Stimulated activated CD4-positive, alpha-beta T cell treated with anti-CD3 and anti-CD28 coated beads, Interleukin-12 subunit alpha, Interleukin-12 subunit beta, amount 100 ng/mL, for 4 hours (primary cell): ENCODE measurements around the gene SUPT5H.
"Not testable (repeated sequence)": the region's sequence is repeated elsewhere in the genome, so short reads cannot be mapped to it uniquely, and the experiment has no call there.

Experiments
- DNase-seq: peaks from one replicate; pipeline ENCODE4 v3.0.0-alpha.2; 2020

The SUPT5H gene

DNA sequence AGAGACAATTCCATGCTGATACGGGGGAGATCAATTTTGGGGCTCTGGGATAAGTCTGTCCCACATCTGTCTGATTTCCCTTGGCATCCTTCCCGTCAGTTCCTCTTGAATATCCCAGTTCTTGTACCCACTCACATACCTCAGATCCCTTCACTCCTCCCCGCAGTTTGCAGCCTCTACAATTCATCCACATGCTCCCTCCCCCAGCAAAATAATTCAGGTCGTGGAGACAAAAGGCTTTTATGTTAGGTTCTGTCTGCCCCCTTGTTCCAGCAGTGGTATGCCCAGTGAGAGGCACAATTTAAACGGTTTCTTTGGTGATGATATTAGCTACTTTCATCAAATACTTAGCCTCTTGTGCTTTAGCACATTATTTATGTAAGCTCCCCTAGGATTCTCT lies 19.2 kb upstream of the SUPT5H start:
- DNase-seq, result no peak

DNA sequence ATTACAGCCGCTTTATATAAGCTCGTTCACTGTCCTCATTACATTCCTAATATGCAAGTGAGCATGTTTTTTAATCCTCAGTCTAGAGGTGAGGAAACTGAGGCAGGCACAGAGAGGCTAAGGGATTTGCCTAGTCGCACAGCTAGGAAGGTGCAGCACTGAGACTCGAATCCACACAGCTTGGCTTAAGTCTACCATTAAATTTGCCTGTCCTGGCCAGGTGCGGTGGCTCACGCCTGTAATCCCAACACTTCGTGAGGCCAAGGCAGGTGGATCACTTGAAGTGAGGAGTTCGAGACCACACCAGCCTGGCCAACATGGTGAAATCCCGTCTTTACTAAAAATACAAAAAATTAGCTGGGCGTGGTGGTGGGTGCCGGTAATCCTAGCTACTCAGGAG lies 17.7 kb upstream of the SUPT5H start:
- no peak for DNase-seq

DNA sequence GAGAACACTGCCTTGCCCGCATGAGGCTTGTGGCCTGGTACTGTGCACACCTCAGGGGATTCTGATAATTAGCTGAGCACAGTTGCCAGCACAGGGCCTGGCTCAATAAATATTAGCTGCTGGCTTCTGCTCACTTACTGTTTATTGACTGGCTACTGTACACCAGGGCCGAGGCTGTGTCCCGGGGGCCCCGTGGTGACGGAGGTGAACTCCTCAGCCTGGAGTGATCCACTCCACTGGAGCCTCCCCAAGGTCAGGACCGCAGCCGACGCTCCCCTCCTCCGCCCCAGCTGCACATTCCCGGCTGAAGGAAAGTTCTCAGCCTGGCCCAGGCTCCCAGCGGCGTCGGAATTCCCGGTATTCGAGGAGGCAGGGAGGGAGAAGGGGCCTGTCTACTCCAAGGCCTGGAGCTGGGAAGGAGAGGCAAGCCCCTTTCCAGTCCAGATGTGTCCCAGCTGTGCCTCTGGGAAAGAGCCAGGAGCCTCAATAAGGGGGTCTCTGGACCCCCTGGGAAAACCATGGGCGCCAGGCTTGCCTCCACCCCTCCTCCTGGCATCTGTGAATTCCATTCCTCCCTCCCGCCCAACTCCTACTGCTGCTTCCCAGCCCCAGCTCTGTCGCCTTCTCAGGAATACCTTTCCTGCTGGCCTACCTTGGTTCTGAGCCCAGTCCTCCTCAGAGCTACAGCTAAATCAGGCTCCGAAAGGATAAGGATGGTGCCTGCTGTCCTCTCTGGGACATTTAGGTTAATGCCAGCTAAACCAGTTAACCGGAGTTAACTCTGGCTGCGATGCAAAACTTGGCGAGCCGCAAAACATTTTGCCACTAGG lies 16.9 kb upstream of the SUPT5H start:
- DNase-seq, result no peak

DNA sequence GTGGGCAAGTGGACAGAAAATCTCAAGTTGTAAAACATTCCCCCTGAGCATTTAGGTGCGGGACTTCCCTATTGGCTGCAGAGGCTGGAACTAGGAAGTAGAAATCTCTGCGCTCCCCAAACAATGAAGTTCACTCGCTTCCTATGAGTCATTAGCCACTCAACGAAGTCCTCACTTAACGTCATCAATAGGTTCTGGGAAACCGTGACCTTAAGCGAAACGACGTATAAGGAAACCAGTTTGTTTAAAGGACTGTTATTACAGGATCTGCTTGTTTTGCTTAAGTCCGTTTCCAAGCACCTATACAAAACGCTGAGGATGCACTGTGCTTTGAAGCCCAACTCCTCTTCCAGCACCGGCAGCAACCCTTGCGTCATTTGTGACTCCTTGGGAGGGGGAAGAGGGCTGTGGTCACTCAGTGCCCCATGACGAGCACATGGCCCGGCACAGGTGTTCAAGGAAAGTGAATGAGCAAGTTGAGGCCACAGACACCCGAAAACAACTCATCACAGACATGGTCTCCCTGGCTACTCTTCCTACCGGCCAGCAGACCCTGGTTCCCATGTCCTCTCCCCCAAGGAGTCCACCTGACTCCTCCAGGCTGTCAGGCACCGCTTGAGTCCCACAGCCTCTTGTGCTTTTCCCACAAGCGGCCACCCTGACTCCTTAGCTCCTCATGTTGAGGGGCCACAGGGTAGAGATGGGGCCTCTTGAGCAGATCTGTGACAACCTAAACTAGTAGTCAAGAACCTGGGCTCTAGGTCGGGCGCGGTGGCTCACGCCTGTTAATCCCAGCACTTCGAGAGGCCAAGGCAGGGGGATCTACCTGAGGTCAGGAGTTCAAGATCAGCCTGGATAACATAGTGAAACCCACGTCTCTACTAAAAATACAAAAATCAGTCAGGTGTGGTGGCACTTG lies 14.4 kb upstream of the SUPT5H start:
- DNase-seq, result no peak

DNA sequence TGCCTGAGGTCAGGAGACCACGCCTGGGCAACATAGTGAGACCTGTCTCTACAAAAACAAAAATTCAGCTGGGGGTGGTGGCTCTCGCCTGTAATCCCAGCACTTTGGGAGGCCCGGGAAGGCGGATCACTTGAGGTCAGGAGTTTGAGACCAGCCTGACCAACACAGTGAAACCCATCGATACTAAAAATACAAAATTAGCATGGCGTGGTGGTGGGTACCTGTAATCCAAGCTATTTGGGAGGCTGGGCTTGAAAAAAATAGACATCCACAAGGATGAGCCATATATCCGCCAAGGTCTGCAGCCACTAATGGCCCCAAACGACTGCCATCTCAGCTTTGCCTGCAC lies 12.7 kb upstream of the SUPT5H start:
- DNase-seq, result no peak

DNA sequence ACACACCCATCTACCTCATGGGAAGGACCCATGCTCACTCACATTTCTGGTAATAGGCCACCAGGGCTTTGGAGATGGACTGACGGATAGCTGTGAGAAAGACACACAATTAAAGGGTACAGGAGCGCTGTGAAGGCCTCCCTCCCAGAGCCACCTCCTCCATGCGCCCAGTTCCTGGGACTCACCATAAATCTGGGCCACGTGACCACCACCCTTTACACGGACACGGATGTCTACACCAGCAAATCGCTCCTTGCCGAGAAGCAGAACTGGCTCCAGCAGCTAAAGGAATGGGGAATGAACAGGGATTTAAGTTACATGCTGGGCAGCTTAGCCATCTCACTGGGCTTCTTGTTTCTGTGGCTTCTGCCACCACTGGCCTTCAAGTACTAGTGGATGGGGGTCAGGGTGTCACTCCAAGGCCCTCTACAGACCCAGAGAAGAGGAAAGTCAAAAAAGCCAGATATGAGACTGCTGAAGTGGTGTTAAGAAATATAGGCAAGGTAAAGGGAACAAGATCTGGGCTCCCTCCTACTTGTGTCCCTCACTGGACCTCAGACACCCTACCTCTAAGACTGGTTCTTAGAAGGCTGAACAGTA lies 11.8 kb upstream of the SUPT5H start:
- no peak for DNase-seq

DNA sequence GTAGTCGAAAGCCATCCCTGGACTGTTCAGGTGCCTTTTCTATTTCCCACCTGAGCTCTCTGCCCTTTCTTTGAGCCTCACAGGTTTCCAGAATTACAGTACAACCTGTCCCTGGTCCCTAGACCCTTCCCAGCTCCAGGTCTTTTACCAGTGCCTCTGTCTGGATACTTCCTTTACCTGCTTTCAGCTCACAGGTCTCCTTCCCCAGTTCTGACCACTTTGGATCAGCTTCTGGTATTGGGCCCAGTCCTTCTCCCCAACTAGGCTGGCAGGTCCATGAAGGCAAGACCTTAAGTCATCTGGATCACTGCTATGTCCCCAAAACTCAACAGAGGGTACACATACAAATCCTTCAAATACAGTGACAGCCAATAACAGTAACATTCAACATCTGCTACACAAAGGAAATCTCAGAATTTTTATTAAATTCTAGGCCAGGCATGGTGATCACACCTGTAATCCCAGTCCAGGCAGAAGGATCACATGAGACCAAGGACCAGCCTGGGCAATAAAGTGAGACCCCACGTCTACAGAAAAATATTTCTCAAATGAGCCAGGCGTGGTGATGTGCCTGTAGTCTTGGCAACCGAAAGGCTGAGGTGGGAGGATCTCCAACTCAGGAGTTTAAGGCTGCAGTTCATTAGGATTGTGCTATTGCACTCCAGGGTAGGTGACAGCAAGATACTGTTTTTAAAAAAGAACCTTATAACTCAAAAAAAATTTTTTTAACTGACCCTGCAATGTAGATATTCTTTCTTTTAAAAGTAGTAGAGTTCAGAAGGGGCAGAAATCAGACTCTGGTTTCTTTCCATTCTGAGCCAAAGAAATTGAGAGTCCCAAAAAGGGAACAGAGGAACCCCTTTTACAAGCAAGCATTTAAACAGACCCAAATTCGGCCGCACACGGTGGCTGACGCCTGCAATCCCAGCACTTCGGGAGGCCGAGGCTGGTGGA lies 11.0 kb upstream of the SUPT5H start:
- DNase-seq, result no peak

DNA sequence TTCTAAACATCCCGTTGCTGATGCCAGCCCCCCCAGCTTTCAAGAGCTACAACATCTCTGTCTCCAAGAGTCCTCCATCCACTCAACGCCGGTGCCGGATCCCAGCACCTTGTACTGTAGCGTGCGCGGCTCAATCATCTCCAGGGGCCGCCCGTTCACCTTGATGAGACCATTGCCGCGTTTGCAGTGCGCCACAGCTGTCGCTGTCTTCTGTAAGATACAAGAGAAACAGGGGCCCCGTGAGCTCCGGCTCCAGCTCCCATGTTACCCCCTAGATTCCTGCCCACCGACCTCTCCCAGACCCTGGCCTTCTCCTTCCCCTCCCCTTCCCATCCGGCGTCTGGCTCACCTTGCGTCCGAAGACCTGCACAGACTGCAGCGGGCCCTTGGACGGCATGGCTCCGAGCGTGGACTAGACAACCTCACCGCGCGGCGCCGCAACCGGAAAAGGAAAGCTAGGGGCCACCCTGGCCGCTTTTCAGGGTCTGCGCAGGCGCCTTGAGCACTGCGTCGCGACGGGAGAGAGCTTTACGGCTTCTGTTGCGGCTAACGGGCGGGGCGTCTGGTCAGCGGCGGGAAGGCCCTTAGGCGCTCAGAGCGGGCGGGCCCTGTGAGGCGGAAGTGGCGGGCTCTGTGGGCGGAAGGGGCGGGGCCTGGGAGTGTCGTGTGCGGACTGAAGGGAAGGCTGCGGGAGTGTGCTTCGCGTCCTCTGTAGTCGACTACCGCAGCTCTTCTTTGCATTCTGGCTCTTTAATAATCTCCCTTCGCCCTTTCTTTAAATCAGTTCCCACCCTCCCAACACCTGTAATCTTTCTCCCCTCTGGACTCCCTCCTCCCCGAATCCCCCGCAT lies 9.7 kb upstream of the SUPT5H start, which contains the start of gene RPS16:
TSS of gene RPS16 (minus strand) at position 451 of the 851 bp plus-strand sequence. CDS start at position 397, 54 bp downstream.
- DNase-seq, result peak; percentile 100

DNA sequence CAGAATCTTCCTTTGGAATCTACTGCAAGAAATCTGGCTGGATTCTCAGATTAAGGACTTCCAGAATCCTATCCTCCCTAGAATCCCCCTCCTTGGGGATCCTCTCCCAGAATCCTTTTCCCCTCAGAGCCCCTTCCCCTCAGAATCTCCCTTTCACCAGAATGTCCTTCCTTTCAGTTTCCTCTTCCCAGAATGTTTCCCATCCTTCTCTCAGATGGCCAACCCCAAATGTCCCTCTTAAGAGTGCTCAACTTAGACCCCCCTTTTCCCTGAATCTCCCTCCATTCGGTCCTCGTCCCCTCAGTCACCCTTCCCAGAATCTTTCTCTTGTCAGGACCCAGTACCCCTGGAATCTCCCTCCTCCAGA lies 9.0 kb upstream of the SUPT5H start:
- no peak for DNase-seq

DNA sequence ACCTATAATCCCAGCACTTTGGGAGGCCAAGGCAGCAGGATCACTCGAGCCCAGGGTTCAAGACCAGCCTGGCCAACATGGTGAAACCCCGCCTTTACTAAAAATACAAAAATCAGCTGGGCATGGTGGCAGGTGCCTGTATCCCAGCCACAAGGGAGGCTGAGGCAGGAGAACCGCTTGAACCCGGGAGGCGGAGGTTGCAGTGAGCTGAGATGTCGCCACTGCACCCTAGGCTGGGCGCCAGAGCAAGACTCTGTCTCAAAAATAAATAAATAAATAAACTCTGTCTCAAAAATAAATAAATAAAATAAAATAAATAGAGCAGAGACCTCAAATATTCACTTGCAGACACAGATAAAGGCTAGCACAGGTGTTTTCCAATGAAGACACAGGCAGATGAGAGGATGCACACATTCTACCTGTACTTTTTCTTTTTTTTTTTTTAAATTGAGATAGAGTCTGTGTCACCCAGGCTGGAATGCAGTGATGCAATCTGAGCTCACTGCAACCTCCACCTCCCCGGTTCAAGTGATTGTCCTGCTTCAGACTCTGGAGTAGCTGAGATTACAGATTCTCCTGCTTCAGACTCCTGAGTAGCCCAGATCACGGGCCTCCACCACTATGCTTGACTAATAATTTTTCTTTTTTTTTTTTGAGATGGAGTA lies 7.0 kb upstream of the SUPT5H start:
- DNase-seq, result no peak

DNA sequence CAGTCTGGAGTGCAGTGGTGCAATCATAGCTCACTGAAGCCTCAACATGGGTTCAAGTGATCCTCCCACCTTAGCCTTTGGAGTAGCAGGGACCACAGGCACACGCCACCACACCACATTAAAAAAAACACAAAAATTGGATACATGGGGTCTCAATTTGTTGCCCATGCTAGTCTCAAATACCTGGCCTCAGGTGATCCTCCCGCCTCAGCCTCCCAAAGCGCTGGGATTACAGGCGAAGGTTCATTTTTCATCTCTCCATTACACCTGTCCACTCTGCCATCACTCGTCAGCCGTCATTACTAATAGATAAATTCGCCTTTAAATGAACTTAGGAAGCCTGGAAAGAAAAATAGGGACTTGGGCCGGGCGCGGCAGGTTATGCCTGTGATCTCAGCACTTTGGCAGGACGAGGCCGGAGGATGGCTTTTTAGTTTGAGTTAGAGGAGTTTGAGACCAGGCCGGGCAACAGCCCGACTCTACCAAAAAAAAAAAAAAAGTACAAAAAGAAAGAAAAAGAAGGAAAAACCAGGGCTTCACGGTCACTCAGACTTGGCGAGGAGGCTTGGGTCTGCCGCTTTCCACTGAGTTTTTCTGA lies 685 bp upstream of the SUPT5H start:
- no peak for DNase-seq

DNA sequence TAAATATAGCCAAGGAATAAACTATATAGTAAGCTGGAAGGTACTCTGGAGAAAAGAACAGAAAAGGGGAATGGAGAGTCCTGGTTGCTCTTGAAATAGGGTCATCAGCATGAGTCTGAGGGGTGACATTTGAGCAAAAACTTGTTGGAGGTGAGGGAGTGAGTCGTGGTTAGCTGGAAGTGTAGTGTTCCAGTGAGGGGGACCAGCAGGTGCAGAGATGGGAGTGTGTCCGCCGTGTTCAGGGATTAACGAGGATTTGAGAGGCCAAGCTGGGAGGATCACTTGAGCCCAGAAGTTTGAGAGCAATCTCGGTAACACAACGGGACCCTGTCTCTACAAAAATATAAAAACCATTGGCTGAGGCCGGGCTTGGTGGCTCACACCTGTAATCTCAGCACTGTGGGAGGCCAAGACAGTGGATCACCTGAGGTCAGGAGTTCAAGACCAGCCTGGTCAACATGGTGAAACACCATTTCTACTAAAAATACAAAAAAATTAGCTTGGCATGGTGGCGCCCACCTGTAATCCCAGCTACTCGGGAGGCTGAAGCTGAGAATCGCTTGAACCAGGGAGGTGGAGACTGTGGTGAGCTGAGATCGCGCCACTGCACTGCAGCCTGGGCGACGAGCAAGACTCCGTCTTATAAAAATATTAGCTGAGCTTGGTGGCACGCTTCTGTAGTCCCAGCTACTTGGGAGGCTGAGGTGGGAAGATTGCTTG lies 1.1 kb downstream of the SUPT5H start:
- no peak for DNase-seq

DNA sequence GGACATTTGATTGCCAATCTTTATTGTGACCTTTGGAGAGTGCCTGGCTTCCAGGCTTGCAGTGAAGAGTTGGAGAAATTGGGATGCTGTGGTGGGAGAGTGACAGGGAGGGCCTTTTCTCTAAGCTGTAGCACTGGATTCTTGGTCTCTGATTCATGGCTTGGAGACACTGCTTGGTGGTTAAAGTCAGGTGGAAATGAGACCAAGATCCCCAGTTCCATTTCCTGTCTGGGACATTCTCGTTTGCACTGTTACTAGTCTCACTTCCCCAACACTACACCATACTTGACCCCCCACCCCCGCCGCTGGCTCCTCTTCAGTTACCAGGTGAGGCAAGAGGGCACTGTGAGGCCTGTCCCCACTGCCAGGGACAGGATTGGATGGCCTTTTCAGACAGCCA lies 2.9 kb downstream of the SUPT5H start:
- no peak for DNase-seq

DNA sequence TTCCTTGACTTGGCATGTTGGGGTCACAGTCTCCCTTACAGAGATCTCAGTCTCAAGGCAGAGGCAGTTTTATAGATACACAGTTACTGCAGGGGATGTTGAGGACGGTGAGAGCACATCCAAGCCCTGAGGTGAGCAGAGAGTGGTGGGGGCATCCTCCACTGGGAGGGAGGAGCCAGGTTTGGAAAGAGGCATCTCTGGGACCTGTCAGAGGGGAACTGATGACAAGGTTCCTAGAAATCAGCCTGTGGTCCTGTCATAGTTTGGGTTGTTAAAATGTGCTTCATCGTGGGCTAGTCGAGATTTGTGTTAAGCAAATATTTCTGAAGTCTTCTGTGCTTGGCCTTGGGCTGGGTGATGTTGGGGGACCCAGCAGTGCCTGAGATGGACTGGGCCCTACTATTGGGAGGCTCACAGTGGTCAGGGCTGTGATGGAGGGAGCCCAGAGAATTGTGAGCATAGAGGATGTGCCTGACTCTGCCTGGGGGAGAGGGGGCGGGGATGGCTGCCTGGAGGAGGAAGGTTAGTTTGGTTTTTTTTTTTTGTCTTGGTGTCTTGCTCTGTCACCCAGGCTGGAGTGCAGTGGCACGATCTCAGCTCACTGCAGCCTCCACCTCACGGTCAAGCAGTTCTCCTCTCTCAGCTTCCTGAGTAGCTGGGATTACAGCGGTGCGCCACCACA lies 3.9 kb downstream of the SUPT5H start:
- no peak for DNase-seq

DNA sequence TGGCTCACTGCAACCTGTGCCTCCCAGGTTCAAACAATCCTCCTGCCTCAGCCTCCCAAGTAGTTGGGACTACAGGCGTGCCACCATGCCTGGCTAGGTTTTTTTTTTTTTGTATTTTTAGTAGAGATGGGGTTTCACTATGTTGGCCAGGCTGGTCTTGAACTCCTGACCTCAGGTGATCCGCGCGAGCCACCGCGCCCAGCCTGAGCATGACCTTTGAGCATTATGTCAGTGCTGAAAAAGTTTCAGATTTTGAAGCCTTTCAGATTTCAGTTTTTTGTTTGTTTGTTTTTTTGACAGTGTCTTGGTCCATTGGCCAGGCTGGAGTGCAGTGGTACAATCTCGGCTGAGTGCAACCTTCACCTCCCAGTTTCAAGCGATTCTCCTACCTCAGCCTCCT lies 5.9 kb downstream of the SUPT5H start:
- not testable (repeated sequence) for DNase-seq

DNA sequence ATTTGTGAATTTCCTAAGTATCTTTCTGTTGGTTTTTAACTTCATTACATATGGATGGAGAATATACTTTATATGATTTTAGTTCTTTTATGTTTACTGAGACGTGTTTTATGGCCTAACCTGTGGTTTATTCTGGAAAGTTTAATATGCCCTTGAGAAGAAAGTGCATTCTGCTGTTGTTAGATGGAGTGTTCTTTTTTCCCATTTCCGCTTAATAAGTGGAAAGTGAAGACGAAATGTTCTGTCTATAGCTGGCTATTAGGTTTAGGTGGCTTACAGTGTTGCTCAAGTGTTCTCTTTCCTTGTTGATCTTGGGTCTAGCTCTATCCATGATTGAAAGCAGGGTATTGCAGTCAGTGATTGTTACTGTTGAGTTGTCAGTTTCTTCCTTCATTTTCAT lies 18.0 kb downstream of the SUPT5H start:
- no peak for DNase-seq

DNA sequence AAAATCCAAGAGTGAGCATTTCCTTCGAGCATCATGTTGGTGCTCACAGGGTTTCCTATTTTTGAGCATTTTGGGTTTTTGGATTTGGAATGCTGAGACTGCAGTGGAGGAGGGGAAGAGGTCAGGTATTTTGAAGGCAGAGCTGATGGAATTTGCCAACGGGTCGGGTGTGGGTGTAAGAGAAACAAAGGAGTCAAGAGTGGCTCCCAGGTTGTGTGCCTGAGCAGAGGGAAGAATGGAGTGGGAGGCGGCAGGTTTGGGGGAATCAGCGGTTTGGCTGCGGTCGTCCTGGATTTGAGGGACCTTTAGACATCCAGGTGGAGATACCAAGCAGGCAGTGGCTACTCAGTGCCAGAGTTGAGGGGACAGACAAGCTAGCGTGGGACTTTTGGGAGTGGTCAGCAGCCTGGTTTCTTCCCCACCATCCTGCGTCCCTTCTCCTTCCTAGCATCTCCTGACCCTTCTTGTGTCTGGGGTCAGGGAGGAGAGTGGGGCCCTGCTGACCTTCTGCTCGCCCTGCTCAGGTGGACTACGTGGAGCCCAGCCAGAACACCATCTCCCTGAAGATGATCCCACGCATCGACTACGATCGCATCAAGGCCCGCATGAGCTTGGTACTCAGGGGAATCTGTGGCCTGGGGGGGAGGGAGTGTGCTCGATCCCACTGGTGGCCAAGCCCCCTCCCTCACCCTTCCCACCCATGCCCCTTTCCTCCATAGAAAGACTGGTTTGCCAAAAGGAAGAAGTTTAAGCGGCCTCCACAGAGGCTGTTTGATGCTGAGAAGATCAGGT lies 20.8 kb downstream of the SUPT5H start:
- no peak for DNase-seq

DNA sequence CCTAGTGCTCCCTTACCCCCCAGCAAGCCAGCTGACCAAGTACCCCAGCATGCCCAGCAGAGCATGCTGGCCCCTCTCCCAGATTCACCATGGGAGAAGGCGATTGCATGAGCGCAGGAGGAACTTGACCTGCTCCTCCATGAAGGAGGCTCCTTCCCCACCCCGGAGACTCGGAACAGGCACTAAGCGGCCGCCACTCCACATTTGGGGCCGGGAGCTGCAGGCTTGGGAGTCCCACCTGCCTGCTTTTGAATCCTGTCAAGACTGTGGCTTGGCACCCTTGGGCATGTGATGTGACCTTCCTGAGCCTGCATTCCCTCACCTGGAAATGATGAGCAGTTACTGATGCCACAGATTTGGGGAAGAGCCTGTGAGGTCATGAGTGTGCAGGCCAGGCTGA lies 22.6 kb downstream of the SUPT5H start:
- DNase-seq, result no peak
